Body of pancreas (tissue), 4 donors: Measurements from ENCODE around the gene HHAT.

ENCODE experiments used
- POLR2A ChIP-seq, 3 donors: fragments of 450-650 bp; IDR thresholded peaks; one replicate each; pipeline ENCODE4 v1.6.1; 2016; ENCODE audit warnings: antibody characterized with exemption in 3 of 3, mild to moderate bottlenecking in 2 of 3
- TF ChIP-seq, protein P1 (sequence below), 7 experiments: fragments of 450-650 bp in 4 of 7; fragments of 200-600 bp in 3 of 7; sonication (generic) in 3 of 7; IDR thresholded peaks; one replicate each; pipeline ENCODE4 v1.5.1; 2016 to 2019; ENCODE audit warnings: antibody characterized with exemption in 7 of 7

DNA sequence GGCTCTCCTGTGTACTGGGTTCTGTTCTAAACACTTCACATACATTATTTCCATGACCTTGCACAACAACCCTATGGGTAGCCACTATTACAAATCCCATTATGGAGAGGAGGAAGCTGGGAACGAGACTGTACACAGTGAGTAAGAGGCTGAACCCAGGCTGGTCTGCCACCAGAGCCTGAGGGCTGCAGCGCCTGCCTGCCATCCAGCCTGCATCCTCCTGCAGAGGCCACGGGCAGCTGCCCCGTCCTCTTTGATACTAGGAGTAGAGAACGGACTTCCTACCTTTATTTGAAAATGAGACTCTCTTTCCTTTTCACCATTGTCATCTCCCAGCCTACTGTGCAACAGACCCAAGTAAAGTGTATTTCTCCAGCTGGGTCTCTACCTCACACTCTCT lies 370.0 kb downstream of the HHAT start:
- no peak for TF ChIP-seq POLR2A (IDR thresholded peaks at IDR 0.05)
- TF ChIP-seq, protein P1, sequence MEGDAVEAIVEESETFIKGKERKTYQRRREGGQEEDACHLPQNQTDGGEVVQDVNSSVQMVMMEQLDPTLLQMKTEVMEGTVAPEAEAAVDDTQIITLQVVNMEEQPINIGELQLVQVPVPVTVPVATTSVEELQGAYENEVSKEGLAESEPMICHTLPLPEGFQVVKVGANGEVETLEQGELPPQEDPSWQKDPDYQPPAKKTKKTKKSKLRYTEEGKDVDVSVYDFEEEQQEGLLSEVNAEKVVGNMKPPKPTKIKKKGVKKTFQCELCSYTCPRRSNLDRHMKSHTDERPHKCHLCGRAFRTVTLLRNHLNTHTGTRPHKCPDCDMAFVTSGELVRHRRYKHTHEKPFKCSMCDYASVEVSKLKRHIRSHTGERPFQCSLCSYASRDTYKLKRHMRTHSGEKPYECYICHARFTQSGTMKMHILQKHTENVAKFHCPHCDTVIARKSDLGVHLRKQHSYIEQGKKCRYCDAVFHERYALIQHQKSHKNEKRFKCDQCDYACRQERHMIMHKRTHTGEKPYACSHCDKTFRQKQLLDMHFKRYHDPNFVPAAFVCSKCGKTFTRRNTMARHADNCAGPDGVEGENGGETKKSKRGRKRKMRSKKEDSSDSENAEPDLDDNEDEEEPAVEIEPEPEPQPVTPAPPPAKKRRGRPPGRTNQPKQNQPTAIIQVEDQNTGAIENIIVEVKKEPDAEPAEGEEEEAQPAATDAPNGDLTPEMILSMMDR (IDR thresholded peaks at IDR 0.05) = no peak
